Astrocyte (in vitro differentiated cells and primary cell): ENCODE data around the gene MYL3.

ENCODE experiments used
- CTCF ChIP-seq: IDR thresholded peaks from 2 replicates; pipeline ENCODE4 v1.5.1; 2011; ENCODE audit warnings: low read depth, mild to moderate bottlenecking, inconsistent platforms, low read length, moderate library complexity; ENCODE audit not compliant: insufficient read depth
- EZH2 ChIP-seq: IDR thresholded peaks from 2 replicates; pipeline ENCODE4 v1.6.1; 2012; ENCODE audit warnings: mild to moderate bottlenecking, low read length, inconsistent platforms; ENCODE audit not compliant: insufficient read depth

DNA sequence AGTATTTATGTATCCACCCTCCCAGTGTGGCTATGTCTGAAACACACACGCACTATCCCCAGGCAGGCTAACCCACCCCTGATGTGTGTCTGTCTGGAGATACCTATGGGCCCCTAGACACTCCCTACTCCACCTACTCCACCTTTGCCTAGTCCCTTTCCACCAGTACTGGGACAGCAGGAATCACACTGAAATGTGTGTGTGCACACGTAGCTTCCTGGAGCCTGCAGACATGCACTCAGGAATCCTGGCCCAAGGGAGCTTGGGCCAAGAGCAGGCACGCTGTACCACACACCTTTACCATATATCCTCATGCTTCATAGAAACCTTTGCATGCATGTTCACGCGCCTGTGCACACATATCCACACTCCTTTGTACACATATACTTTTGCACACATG, 7.4 kb upstream of the MYL3 start:
- TF ChIP-seq CTCF (no peak), EZH2 (no peak)
